ENCODE results near the gene TRDMT1.

DNA sequence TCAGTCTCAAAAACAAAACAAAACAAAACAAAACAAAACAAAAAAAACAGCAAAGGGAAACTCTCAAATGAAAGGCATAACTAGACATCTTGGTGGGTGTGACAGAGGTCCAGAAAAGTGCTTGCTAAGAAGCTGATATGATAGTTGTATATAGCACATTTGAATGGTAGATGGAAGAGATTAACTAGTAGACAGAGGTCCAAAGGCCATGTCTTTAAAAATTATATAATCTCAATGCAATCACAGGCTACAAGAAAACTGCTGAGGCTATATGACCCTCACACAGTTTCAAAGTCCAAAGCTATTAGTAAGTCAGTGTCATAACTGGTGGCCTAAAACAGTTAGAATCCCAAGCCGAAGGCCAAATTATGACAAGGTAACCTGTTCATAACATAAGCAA is 56.2 kb downstream of the TRDMT1 start:
- TF ChIP-seq, protein P1, sequence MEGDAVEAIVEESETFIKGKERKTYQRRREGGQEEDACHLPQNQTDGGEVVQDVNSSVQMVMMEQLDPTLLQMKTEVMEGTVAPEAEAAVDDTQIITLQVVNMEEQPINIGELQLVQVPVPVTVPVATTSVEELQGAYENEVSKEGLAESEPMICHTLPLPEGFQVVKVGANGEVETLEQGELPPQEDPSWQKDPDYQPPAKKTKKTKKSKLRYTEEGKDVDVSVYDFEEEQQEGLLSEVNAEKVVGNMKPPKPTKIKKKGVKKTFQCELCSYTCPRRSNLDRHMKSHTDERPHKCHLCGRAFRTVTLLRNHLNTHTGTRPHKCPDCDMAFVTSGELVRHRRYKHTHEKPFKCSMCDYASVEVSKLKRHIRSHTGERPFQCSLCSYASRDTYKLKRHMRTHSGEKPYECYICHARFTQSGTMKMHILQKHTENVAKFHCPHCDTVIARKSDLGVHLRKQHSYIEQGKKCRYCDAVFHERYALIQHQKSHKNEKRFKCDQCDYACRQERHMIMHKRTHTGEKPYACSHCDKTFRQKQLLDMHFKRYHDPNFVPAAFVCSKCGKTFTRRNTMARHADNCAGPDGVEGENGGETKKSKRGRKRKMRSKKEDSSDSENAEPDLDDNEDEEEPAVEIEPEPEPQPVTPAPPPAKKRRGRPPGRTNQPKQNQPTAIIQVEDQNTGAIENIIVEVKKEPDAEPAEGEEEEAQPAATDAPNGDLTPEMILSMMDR (IDR thresholded peaks at IDR 0.05), result no peak
- no peak for TF ChIP-seq POLR2A (IDR thresholded peaks at IDR 0.05)
